Uterus (tissue), 4 donors: ENCODE data around the gene CFAP119. TPM values are rescaled to one million over a fixed set of nuclear protein-coding genes. Genes with fewer than 3 reads are reported as not detected.

ENCODE experiments used
- DNase-seq, 2 donors: peaks; one replicate each; pipeline ENCODE4 v3.0.0-alpha.2; 2019 to 2020
- H3K27ac ChIP-seq, 2 donors: fragments of 200-600 bp; sonication (generic); 1 replicate in 1 of 2; 2 replicates in 1 of 2; pipeline ENCODE4 v1.5.1; 2016 to 2018
- H3K27me3 ChIP-seq, 2 donors: fragments of 200-600 bp; sonication (generic); one replicate each; pipeline ENCODE4 v1.5.1; 2018 to 2019; ENCODE audit warnings: control low read depth in 1 of 2
- H3K36me3 ChIP-seq, 2 donors: fragments of 200-600 bp; sonication (generic); one replicate each; pipeline ENCODE4 v1.5.1; 2019; ENCODE audit warnings: control low read depth in 1 of 2
- H3K4me1 ChIP-seq, 2 donors: fragments of 200-600 bp; sonication (generic); one replicate each; pipeline ENCODE4 v1.5.1; 2018 to 2019; ENCODE audit warnings: control low read depth in 1 of 2
- H3K4me3 ChIP-seq, 2 donors: fragments of 200-600 bp; sonication (generic); 1 replicate in 1 of 2; 2 replicates in 1 of 2; pipeline ENCODE4 v1.5.1; 2018 to 2019; ENCODE audit warnings: mild to moderate bottlenecking in 1 of 2
- H3K9me3 ChIP-seq, 2 donors: fragments of 200-600 bp; sonication (generic); one replicate each; pipeline ENCODE4 v1.5.1; 2019; ENCODE audit warnings: control low read depth in 1 of 2
- POLR2A ChIP-seq, 2 donors: fragments of 450-650 bp; IDR thresholded peaks; one replicate each; pipeline ENCODE4 v1.6.1; 2016; ENCODE audit warnings: antibody characterized with exemption in 2 of 2, mild to moderate bottlenecking in 1 of 2, moderate library complexity in 1 of 2
- intact Hi-C: fragments of 100-400 bp; cut with DNase I; formaldehyde crosslinking; loops from one replicate; pipeline ENCODE4 v1.15.1; 2023; ENCODE audit warnings: low total_unique reads
- total RNA-seq, 4 donors: library from RNA; depleted of rRNA in 3 of 4; stranded (reverse); fragments of >200 nt in 3 of 4; gene quantifications; one replicate each; pipeline versions ENCODE4 v1.1.0 to v1.2.4, GENCODE V29; 2014 to 2023
- TF ChIP-seq, protein P1 (sequence below), 4 experiments: fragments of 200-600 bp in 2 of 4; fragments of 450-650 bp in 2 of 4; sonication (generic) in 2 of 4; IDR thresholded peaks; one replicate each; pipeline ENCODE4 v1.5.1; 2016 to 2019; ENCODE audit warnings: antibody characterized with exemption in 4 of 4, mild to moderate bottlenecking in 2 of 4, moderate library complexity in 1 of 4
- donor health status: DM: yes; HTN: yes; CAD: no.

CFAP119 gene
- total RNA-seq, 4 donors from 2014 or later = 4.1 to 9.1 TPM; not detected in 2

DNA sequence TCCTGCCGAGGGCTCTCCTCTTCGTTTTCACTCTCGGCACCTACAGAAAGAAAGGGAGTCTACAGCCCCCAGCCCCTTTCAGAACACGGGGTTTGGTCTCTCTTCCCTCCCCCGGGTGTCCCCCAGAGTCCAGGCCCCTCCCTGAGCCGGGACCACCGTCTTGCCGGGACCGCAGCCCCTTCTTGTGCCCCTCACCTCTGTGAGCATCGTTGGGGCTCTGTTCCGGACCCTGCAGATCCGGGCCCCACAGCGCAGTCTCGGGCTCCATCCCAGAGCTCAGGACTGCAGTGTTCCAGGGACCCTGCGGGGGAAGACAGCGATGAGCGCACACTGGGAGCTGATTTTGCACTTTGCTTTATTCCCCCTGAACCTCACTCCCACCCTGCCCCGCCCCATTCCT lies 22.4 kb upstream of the CFAP119 start:
- H3K4me3 ChIP-seq = no peak overlapping the region
- intact Hi-C loops = no loop called here
- no peak overlapping the region for H3K27ac ChIP-seq
- H3K4me1 ChIP-seq = peaks cover 8 to 10% of the 10 kb centered on the region in 2 donors
- no peaks in the 10 kb centered on the region for H3K9me3 ChIP-seq
- no peak for DNase-seq
- H3K27me3 ChIP-seq = no peaks in the 10 kb centered on the region
- TF ChIP-seq, protein P1, sequence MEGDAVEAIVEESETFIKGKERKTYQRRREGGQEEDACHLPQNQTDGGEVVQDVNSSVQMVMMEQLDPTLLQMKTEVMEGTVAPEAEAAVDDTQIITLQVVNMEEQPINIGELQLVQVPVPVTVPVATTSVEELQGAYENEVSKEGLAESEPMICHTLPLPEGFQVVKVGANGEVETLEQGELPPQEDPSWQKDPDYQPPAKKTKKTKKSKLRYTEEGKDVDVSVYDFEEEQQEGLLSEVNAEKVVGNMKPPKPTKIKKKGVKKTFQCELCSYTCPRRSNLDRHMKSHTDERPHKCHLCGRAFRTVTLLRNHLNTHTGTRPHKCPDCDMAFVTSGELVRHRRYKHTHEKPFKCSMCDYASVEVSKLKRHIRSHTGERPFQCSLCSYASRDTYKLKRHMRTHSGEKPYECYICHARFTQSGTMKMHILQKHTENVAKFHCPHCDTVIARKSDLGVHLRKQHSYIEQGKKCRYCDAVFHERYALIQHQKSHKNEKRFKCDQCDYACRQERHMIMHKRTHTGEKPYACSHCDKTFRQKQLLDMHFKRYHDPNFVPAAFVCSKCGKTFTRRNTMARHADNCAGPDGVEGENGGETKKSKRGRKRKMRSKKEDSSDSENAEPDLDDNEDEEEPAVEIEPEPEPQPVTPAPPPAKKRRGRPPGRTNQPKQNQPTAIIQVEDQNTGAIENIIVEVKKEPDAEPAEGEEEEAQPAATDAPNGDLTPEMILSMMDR (IDR thresholded peaks at IDR 0.05) = no peak
- TF ChIP-seq POLR2A (IDR thresholded peaks at IDR 0.05) = no peak
- no peaks in the 10 kb centered on the region for H3K36me3 ChIP-seq

DNA sequence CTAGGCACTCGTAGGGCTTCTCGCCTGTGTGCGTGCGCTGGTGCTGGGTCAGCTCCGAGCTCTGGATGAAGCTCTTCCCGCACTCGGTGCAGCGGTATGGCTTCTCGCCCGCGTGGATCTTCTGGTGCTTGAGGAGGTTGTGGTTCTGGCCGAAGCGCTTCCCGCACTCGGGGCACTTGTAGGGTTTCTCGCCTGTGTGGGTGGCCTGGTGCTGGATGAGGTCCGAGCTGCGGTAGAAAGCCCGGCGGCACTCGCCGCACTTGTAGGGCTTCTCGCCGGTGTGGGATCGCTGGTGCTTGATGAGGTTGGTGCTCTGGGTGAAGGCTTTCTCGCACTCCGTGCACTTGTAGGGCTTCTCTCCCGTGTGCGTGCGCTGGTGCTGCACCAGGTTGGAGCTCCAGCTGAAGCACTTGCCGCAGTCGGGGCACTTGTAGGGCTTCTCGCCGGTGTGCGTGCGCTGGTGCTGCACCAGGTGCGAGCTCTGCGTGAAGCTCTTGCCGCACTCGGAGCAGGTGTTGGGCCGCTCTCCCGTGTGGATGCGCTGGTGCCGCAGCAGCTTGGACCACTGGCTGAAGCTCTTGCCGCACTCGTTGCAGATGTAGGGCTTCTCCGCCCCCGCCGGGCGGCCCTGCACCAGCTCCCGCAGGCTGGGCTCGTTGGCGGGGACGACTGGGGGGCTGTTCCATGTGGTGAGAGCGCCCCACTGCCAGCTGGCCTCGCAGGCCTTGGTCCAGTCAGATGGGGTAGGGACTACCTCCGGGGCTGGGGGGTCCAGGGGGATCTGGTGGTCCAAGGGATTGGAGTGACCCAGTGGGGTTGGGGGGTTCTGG lies 21.6 kb upstream of the CFAP119 start:
- no peak overlapping the region for H3K27ac ChIP-seq
- H3K36me3 ChIP-seq = no peaks in the 10 kb centered on the region
- H3K27me3 ChIP-seq = no peaks in the 10 kb centered on the region
- intact Hi-C loops = no loop called here
- TF ChIP-seq, protein P1 (IDR thresholded peaks at IDR 0.05) = no peak
- TF ChIP-seq POLR2A (IDR thresholded peaks at IDR 0.05) = no peak
- no peak for DNase-seq
- no peaks in the 10 kb centered on the region for H3K9me3 ChIP-seq
- H3K4me1 ChIP-seq = peaks cover 8 to 10% of the 10 kb centered on the region in 2 donors
- H3K4me3 ChIP-seq = no peak overlapping the region

DNA sequence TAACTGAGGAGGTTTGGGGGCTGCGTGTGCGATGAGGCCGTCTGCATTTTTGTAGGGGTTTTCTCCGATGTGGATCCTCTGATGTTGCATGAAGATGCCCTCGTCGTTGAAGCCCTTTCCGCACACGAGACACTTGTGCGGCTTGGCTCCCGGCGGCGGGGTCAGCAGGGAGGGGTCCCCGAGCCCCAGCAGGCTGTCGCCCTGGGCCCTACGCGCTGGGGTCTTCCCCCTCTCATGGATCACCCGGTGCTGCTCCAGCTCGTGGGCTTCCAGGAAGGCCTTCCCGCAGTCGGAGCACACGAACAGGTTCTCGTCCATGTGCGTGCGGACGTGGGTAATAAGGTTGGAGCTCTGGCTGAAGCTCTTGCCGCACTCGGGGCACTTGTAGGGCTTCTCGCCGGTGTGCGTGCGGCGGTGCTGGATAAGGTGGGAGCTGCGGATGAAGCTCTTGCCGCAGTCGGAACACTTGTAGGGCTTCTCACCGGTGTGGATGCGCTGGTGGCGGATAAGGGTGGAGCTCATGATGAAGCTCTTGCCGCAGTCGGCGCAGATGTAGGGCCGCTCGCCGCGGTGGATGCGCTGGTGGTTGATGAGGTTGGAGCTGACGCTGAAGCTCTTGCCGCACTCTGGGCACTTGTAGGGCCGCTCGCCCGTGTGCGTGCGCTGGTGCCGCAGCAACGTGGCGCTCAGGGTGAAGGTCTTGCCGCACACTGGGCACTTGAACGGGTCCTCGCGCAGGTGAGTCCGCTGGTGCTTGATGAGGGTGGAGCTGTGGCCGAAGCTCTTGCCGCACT lies 20.8 kb upstream of the CFAP119 start:
- intact Hi-C loops = no loop called here
- H3K9me3 ChIP-seq = no peaks in the 10 kb centered on the region
- peaks cover 8 to 10% of the 10 kb centered on the region in 2 donors for H3K4me1 ChIP-seq
- no peaks in the 10 kb centered on the region for H3K27me3 ChIP-seq
- no peaks in the 10 kb centered on the region for H3K36me3 ChIP-seq
- TF ChIP-seq, protein P1 (IDR thresholded peaks at IDR 0.05) = no peak
- TF ChIP-seq POLR2A (IDR thresholded peaks at IDR 0.05) = no peak
- H3K27ac ChIP-seq = no peak overlapping the region
- DNase-seq = no peak
- H3K4me3 ChIP-seq = no peak overlapping the region

DNA sequence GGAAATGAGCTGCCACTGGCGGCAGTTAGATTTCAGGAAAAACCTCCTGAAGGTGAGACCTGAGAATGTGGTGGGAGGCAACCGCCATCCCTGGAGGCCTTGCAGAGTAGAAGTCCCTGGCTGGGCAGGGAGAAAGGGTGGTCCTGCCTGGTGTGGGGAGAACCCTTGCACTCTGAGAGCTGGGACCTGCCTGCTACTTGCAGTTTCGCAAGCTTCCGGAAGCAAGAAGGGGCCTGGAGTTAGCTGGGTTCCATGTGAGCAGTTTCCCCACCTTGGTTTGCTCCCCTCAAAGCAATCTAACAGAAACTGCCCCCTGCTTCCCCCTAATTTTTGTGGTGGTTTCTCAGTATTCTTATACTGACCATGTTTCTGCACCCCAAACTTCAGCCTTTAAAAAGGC lies 18.7 kb upstream of the CFAP119 start:
- H3K36me3 ChIP-seq = no peaks in the 10 kb centered on the region
- H3K4me1 ChIP-seq = peaks cover 3 to 12% of the 10 kb centered on the region in 2 donors
- intact Hi-C loops = no loop called here
- no peak for DNase-seq
- H3K4me3 ChIP-seq = no peak overlapping the region
- no peaks in the 10 kb centered on the region for H3K27me3 ChIP-seq
- no peaks in the 10 kb centered on the region for H3K9me3 ChIP-seq
- TF ChIP-seq, protein P1 (IDR thresholded peaks at IDR 0.05) = no peak
- TF ChIP-seq POLR2A (IDR thresholded peaks at IDR 0.05) = no peak
- no peak overlapping the region for H3K27ac ChIP-seq

DNA sequence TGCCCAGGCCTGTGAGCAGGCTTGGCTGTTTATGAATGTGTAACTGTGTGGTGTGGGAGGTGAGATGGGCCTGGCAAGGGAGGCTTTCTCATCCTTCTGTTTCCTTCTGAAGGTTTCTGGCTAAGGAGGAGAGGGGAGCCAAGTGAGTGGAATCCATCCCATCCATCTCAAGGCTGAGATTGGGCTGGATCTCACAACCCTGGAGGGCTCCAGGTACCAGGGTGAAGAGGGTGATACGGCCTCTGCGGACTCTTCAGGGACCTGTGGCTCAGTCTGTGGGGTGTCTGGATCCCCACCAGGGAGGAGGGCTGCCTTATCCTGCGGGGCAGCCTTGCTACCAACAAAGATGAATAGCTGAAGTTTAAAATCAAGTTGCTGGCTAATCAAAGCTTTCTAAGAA lies 18.2 kb upstream of the CFAP119 start:
- TF ChIP-seq POLR2A (IDR thresholded peaks at IDR 0.05) = no peak
- TF ChIP-seq, protein P1 (IDR thresholded peaks at IDR 0.05) = no peak
- Histone ChIP-seq H3K9me3 (no peaks in the 10 kb centered on the region), H3K36me3 (no peaks in the 10 kb centered on the region), H3K27ac (no peak overlapping the region), H3K4me1 (peaks cover 0 to 7% of the 10 kb centered on the region in 2 donors), H3K27me3 (no peaks in the 10 kb centered on the region), H3K4me3 (no peak overlapping the region)
- DNase-seq = no peak
- intact Hi-C loops = no loop called here
